Ishikawa (cell line): ENCODE measurements around the gene TREM2.

Experiments used
- CEBPB ChIP-seq: IDR thresholded peaks from 2 replicates; pipeline ENCODE4 v1.6.1; 2012
- CREB1 ChIP-seq: IDR thresholded peaks from 2 replicates; pipeline ENCODE4 v1.6.1; 2012; ENCODE audit warnings: low read depth
- EGR1 ChIP-seq: IDR thresholded peaks from 2 replicates; pipeline ENCODE4 v1.6.1; 2012
- EP300 ChIP-seq: IDR thresholded peaks from 2 replicates; pipeline ENCODE4 v1.6.1; 2012; ENCODE audit warnings: borderline replicate concordance
- TAF1 ChIP-seq: IDR thresholded peaks from 2 replicates; pipeline ENCODE4 v1.6.1; 2012; ENCODE audit warnings: low read depth, mild to moderate bottlenecking
- TEAD4 ChIP-seq: IDR thresholded peaks from 2 replicates; pipeline ENCODE4 v1.6.1; 2012
- YY1 ChIP-seq: IDR thresholded peaks from 2 replicates; pipeline ENCODE4 v1.6.1; 2012; ENCODE audit warnings: low read depth
- TF ChIP-seq, protein P1 (sequence below): IDR thresholded peaks from 2 replicates; pipeline ENCODE4 v1.6.1; 2012
- TF ChIP-seq, protein P2 (sequence below): IDR thresholded peaks from 2 replicates; pipeline ENCODE4 v1.6.1; 2012; ENCODE audit warnings: low read depth, mild to moderate bottlenecking

DNA sequence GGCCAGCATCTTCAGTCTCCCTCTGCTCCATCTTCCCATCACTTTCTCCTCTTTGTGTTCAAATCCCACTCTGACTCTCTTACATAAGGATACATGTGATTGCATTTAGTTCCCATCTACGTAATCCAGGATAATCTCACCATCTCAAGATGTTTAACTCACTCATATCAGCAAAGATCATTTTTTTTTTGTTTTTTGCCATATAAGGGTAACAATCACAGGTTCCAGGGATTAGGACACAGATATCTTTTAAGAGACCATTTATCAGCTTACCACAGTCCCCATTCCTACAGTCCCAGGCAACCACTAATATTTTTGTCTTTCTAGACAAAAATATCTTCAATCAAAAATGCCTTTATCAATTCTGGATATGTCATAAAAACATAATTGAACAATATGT, 41.2 kb upstream of the TREM2 start:
- TF ChIP-seq, protein P1, sequence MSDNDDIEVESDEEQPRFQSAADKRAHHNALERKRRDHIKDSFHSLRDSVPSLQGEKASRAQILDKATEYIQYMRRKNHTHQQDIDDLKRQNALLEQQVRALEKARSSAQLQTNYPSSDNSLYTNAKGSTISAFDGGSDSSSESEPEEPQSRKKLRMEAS: no peak
- TF ChIP-seq CEBPB (no peak), EP300 (no peak), TEAD4 (no peak), TAF1 (no peak), EGR1 (no peak), YY1 (no peak), CREB1 (no peak)
- TF ChIP-seq, protein P2, sequence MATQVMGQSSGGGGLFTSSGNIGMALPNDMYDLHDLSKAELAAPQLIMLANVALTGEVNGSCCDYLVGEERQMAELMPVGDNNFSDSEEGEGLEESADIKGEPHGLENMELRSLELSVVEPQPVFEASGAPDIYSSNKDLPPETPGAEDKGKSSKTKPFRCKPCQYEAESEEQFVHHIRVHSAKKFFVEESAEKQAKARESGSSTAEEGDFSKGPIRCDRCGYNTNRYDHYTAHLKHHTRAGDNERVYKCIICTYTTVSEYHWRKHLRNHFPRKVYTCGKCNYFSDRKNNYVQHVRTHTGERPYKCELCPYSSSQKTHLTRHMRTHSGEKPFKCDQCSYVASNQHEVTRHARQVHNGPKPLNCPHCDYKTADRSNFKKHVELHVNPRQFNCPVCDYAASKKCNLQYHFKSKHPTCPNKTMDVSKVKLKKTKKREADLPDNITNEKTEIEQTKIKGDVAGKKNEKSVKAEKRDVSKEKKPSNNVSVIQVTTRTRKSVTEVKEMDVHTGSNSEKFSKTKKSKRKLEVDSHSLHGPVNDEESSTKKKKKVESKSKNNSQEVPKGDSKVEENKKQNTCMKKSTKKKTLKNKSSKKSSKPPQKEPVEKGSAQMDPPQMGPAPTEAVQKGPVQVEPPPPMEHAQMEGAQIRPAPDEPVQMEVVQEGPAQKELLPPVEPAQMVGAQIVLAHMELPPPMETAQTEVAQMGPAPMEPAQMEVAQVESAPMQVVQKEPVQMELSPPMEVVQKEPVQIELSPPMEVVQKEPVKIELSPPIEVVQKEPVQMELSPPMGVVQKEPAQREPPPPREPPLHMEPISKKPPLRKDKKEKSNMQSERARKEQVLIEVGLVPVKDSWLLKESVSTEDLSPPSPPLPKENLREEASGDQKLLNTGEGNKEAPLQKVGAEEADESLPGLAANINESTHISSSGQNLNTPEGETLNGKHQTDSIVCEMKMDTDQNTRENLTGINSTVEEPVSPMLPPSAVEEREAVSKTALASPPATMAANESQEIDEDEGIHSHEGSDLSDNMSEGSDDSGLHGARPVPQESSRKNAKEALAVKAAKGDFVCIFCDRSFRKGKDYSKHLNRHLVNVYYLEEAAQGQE: no peak
